Natural killer cell (primary cell): Measurements from ENCODE around the gene ADH4. TPM values are rescaled to one million over a fixed set of nuclear protein-coding genes. Genes with fewer than 3 reads are reported as not detected.

ENCODE experiments used
- ATAC-seq, 3 donors: fragments of 150-1000 bp in 2 of 3; fragments of 200-7000 bp in 1 of 3; cut with Tn5 transposase; 1 replicate in 1 of 3; 2 replicates in 2 of 3; pipeline ENCODE4 v1.10.0; 2021; ENCODE audit warnings: mild to moderate bottlenecking in 2 of 3, moderate library complexity in 2 of 3
- DNase-seq, 2 donors: peaks; one replicate each; pipeline versions ENCODE4 v3.0.0 to v3.0.0-alpha.2; 2013 to 2021; ENCODE audit warnings: mixed read lengths in 1 of 2
- H3K27ac ChIP-seq: one replicate; pipeline ENCODE4 v1.5.1; 2013; ENCODE audit warnings: mild to moderate bottlenecking, low read length
- H3K27me3 ChIP-seq: one replicate; pipeline ENCODE4 v1.6.1; 2013; ENCODE audit warnings: low read length; ENCODE audit not compliant: control insufficient read depth, insufficient read depth
- H3K36me3 ChIP-seq: one replicate; pipeline ENCODE4 v1.6.1; 2013; ENCODE audit warnings: low read length; ENCODE audit not compliant: control insufficient read depth, insufficient read depth
- H3K4me1 ChIP-seq: one replicate; pipeline ENCODE4 v1.6.1; 2013; ENCODE audit warnings: low read length; ENCODE audit not compliant: control insufficient read depth, insufficient read depth
- H3K4me3 ChIP-seq: one replicate; pipeline ENCODE4 v1.5.1; 2013; ENCODE audit warnings: low read length
- H3K9me3 ChIP-seq: one replicate; pipeline ENCODE4 v1.6.1; 2013; ENCODE audit warnings: low read length; ENCODE audit not compliant: control insufficient read depth, insufficient read depth
- H3K27ac Mint-ChIP-seq, 2 donors: one replicate each; pipeline ENCODE4 v1.8.0; 2022; ENCODE audit warnings: mild to moderate bottlenecking in 2 of 2, mixed read lengths in 2 of 2, moderate library complexity in 1 of 2
- H3K27me3 Mint-ChIP-seq, 2 donors: one replicate each; pipeline ENCODE4 v1.8.0; 2022; ENCODE audit warnings: low read depth in 2 of 2, mixed read lengths in 2 of 2
- H3K36me3 Mint-ChIP-seq: one replicate; pipeline ENCODE4 v1.8.0; 2022; ENCODE audit warnings: mixed read lengths
- H3K4me1 Mint-ChIP-seq, 2 donors: one replicate each; pipeline ENCODE4 v1.8.0; 2022; ENCODE audit warnings: mixed read lengths in 2 of 2
- H3K4me3 Mint-ChIP-seq: one replicate; pipeline ENCODE4 v1.8.0; 2022; ENCODE audit warnings: mild to moderate bottlenecking, moderate library complexity, mixed read lengths
- H3K9me3 Mint-ChIP-seq, 2 donors: one replicate each; pipeline ENCODE4 v1.8.0; 2022; ENCODE audit warnings: mixed read lengths in 2 of 2
- CTCF ChIP-seq: fragments of 200-600 bp; IDR thresholded peaks from one replicate; pipeline ENCODE4 v1.8.0; 2022; ENCODE audit warnings: antibody characterized with exemption
- WGBS: methylation state at CpG from one replicate; pipeline ENCODE4 v1.1.7; 2013; ENCODE audit warnings: missing lambda C conversion rate; ENCODE audit not compliant: insufficient coverage; 5-methylcytosine and 5-hydroxymethylcytosine counted together
- intact Hi-C: fragments of 100-400 bp; cut with micrococcal nuclease; formaldehyde crosslinking; loops from one replicate; pipeline ENCODE4 v1.14.2; 2022
- total RNA-seq, 4 donors: library from RNA; stranded (reverse); fragments of 120-200 nt in 1 of 4; gene quantifications; one replicate each; pipeline versions ENCODE4 v1.2.3 to v1.2.4, GENCODE V29; 2013 to 2022

Gene ADH4
- total RNA-seq, 3 donors from 2014 or later (not counting 1 experiment from before 2014, with no cell fraction given): not detected

GRCh38 chr4:99157478-99157935 lies 13.4 kb upstream of the ADH4 start:
- no peak for ATAC-seq
- Mint-ChIP-seq H3K27me3 (no peaks in the 10 kb centered on the region), H3K4me1 (no peaks in the 10 kb centered on the region), H3K36me3 (no peaks in the 10 kb centered on the region), H3K9me3 (no peaks in the 10 kb centered on the region), H3K27ac (no peak overlapping the region), H3K4me3 (no peak overlapping the region)
- no peaks in the 10 kb centered on the region for H3K36me3 ChIP-seq
- no peaks in the 10 kb centered on the region for H3K27me3 ChIP-seq
- H3K4me3 ChIP-seq: no peak overlapping the region
- DNase-seq: no peak
- H3K27ac ChIP-seq: no peak overlapping the region
- no peak for TF ChIP-seq CTCF
- WGBS: 90% methylated on average over 2 of the region's 3 CpGs
- intact Hi-C loops: no loop called here
- no peaks in the 10 kb centered on the region for H3K4me1 ChIP-seq
- no peaks in the 10 kb centered on the region for H3K9me3 ChIP-seq

GRCh38 chr4:99156992-99157391 lies 12.9 kb upstream of the ADH4 start:
- no peaks in the 10 kb centered on the region for H3K27me3 ChIP-seq
- no peak overlapping the region for H3K27ac ChIP-seq
- no peak overlapping the region for H3K4me3 Mint-ChIP-seq
- H3K9me3 ChIP-seq: no peaks in the 10 kb centered on the region
- no peaks in the 10 kb centered on the region for H3K27me3 Mint-ChIP-seq
- intact Hi-C loops: no loop called here
- no peaks in the 10 kb centered on the region for H3K4me1 Mint-ChIP-seq
- no peak overlapping the region for H3K4me3 ChIP-seq
- no peaks in the 10 kb centered on the region for H3K4me1 ChIP-seq
- no peak for ATAC-seq
- DNase-seq: no peak
- 62% methylated on average over 1 of the region's 1 CpG for WGBS
- no peak for TF ChIP-seq CTCF
- H3K27ac Mint-ChIP-seq: no peak overlapping the region
- no peaks in the 10 kb centered on the region for H3K36me3 ChIP-seq
- H3K9me3 Mint-ChIP-seq: no peaks in the 10 kb centered on the region
- H3K36me3 Mint-ChIP-seq: no peaks in the 10 kb centered on the region

- ATAC-seq: no peak
- no peaks in the 10 kb centered on the region for H3K36me3 ChIP-seq
- H3K4me3 ChIP-seq: no peak overlapping the region
- no peaks in the 10 kb centered on the region for H3K27me3 ChIP-seq
- Mint-ChIP-seq H3K27me3 (peaks cover 0 to 3% of the 10 kb centered on the region in 2 donors), H3K36me3 (no peaks in the 10 kb centered on the region), H3K27ac (no peak overlapping the region), H3K9me3 (no peaks in the 10 kb centered on the region), H3K4me3 (no peak overlapping the region), H3K4me1 (no peaks in the 10 kb centered on the region)
- 100% methylated on average over 2 of the region's 4 CpGs for WGBS
- no peaks in the 10 kb centered on the region for H3K4me1 ChIP-seq
- no peak for TF ChIP-seq CTCF
- no peak for DNase-seq
- no peaks in the 10 kb centered on the region for H3K9me3 ChIP-seq
- intact Hi-C loops: no loop called here
- H3K27ac ChIP-seq: no peak overlapping the region
Observed at GRCh38 chr4:99154658-99155342, 10.7 kb upstream of the ADH4 start.

- H3K27ac Mint-ChIP-seq: no peak overlapping the region
- no peak overlapping the region for H3K4me3 Mint-ChIP-seq
- Histone ChIP-seq H3K27me3 (no peaks in the 10 kb centered on the region), H3K27ac (no peak overlapping the region), H3K4me3 (no peak overlapping the region), H3K9me3 (no peaks in the 10 kb centered on the region), H3K4me1 (no peaks in the 10 kb centered on the region), H3K36me3 (no peaks in the 10 kb centered on the region)
- peaks cover 0 to 6% of the 10 kb centered on the region in 2 donors for H3K27me3 Mint-ChIP-seq
- no peaks in the 10 kb centered on the region for H3K4me1 Mint-ChIP-seq
- no peak for ATAC-seq
- intact Hi-C loops: no loop called here
- H3K9me3 Mint-ChIP-seq: no peaks in the 10 kb centered on the region
- no peak for TF ChIP-seq CTCF
- WGBS: no CpG with 5 or more reads among the region's 1 CpG
- no peak for DNase-seq
- no peaks in the 10 kb centered on the region for H3K36me3 Mint-ChIP-seq
Observed at GRCh38 chr4:99151995-99152394, 7.9 kb upstream of the ADH4 start.
